ENCODE results near the gene LTBP3. TPM values are rescaled to one million over a fixed set of nuclear protein-coding genes. Genes with fewer than 3 reads are reported as not detected.

LTBP3 gene
- total and polyA plus RNA-seq, 9 of the 15 experiments (the other 6 are each of a cell fraction or from before 2014, with no cell fraction given) = 0.06 to 20.5 (median 4.8) TPM

- TF ChIP-seq MED1 (CRISPR knock-in tag; IDR thresholded peaks at IDR 0.05; ENCODE audit: borderline replicate concordance) = no peak
- 0 out of 2 replicates have a peak, but pooled peaks have one; percentile 49 for TF ChIP-seq ZBTB40 (IDR thresholded peaks at IDR 0.05)
- no peak for TF ChIP-seq ZBTB40 (CRISPR knock-in tag; IDR thresholded peaks at IDR 0.05)
- TF ChIP-seq POLR2H (tag; IDR thresholded peaks at IDR 0.05; ENCODE audit: low read depth) = no peak
- no peak for TF ChIP-seq HNRNPLL (IDR thresholded peaks at IDR 0.05; ENCODE audit: low read depth, low read length, poor library complexity, severe bottlenecking)
- TF ChIP-seq CREB3L1 (IDR thresholded peaks at IDR 0.05; ENCODE audit: borderline replicate concordance, low read depth) = peak; percentile 62; the same call in 1 of the 2 replicates
- peak; percentile 22; the same call in 1 of the 2 replicates for TF ChIP-seq NR2C1 (IDR thresholded peaks at IDR 0.05)
- TF ChIP-seq NR2C1 (tag; IDR thresholded peaks at IDR 0.05) = no peak
- no peak for TF ChIP-seq TFAP4 (CRISPR knock-in tag; IDR thresholded peaks at IDR 0.05; ENCODE audit: borderline replicate concordance)
- no peak for TF ChIP-seq ERF (CRISPR knock-in tag; IDR thresholded peaks at IDR 0.05)
- no peak for TF ChIP-seq VEZF1 (CRISPR knock-in tag; IDR thresholded peaks at IDR 0.05)
- peak in 1 of 2 experiments; percentile 67; a peak in 2 of 4 replicates for TF ChIP-seq TRIM24 (IDR thresholded peaks at IDR 0.05)
- no peak for TF ChIP-seq RBBP5 (IDR thresholded peaks at IDR 0.05; ENCODE audit: borderline replicate concordance, insufficient read depth, low read length, poor library complexity, severe bottlenecking)
Measured at GRCh38 chr11:65498727-65498976, 59.5 kb downstream of the LTBP3 start (continued).
